Mesendoderm (in vitro differentiated cells): ENCODE results near the gene ATP6V1F. TPM values are rescaled to one million over a fixed set of nuclear protein-coding genes. Genes with fewer than 3 reads are reported as not detected.

Source experiments
- DNase-seq: peaks from one replicate; pipeline ENCODE4 v3.0.0; 2013
- H2AK5ac ChIP-seq: 2 replicates; pipeline ENCODE4 v1.6.1; 2013; ENCODE audit warnings: low read length, inconsistent platforms
- H2BK120ac ChIP-seq: 2 replicates; pipeline ENCODE4 v1.6.1; 2013; ENCODE audit warnings: low read depth, mild to moderate bottlenecking, low read length, moderate library complexity, mixed read lengths
- H2BK15ac ChIP-seq: replicated peaks from 2 replicates; pipeline ENCODE4 v1.6.1; 2013; ENCODE audit warnings: low read depth, mild to moderate bottlenecking, moderate library complexity
- H2BK5ac ChIP-seq: 2 replicates; pipeline ENCODE4 v1.6.1; 2013; ENCODE audit warnings: low read length, inconsistent platforms
- H3K18ac ChIP-seq: 2 replicates; pipeline ENCODE4 v1.6.1; 2013; ENCODE audit warnings: mild to moderate bottlenecking, low read length, mixed read lengths
- H3K23ac ChIP-seq: one replicate; pipeline ENCODE4 v1.6.1; 2013; ENCODE audit warnings: low read length
- H3K27ac ChIP-seq: 2 replicates; pipeline ENCODE4 v1.5.1; 2013; ENCODE audit warnings: low read depth, mild to moderate bottlenecking, inconsistent platforms, low read length, moderate library complexity
- H3K27me3 ChIP-seq: 2 replicates; pipeline ENCODE4 v1.6.1; 2013; ENCODE audit warnings: low read length, control low read depth, mild to moderate bottlenecking, inconsistent platforms; ENCODE audit not compliant: insufficient read depth, poor library complexity
- H3K36me3 ChIP-seq: 2 replicates; pipeline ENCODE4 v1.6.1; 2013; ENCODE audit warnings: low read length, inconsistent platforms; ENCODE audit not compliant: control insufficient read depth, insufficient read depth
- H3K4ac ChIP-seq: one replicate; pipeline ENCODE4 v1.6.1; 2013; ENCODE audit warnings: low read depth, mild to moderate bottlenecking, low read length, moderate library complexity
- H3K4me1 ChIP-seq: 2 replicates; pipeline ENCODE4 v1.6.1; 2013; ENCODE audit warnings: low read depth, low read length, inconsistent platforms; ENCODE audit not compliant: control insufficient read depth
- H3K4me2 ChIP-seq: 2 replicates; pipeline ENCODE4 v1.6.1; 2013; ENCODE audit warnings: low read length
- H3K4me3 ChIP-seq: 2 replicates; pipeline ENCODE4 v1.5.1; 2013; ENCODE audit warnings: mild to moderate bottlenecking, low read length
- H3K56ac ChIP-seq: one replicate; pipeline ENCODE4 v1.6.1; 2013; ENCODE audit warnings: low read length
- H3K79me1 ChIP-seq: 2 replicates; pipeline ENCODE4 v1.6.1; 2013; ENCODE audit warnings: low read length, inconsistent platforms
- H3K79me2 ChIP-seq: 2 replicates; pipeline ENCODE4 v1.6.1; 2013; ENCODE audit warnings: mild to moderate bottlenecking, low read length; ENCODE audit not compliant: control insufficient read depth, insufficient read depth
- H3K9ac ChIP-seq: 2 replicates; pipeline ENCODE4 v1.6.1; 2013; ENCODE audit warnings: low read length, inconsistent platforms
- H4K5ac ChIP-seq: one replicate; pipeline ENCODE4 v1.6.1; 2013; ENCODE audit warnings: low read length
- H4K8ac ChIP-seq: one replicate; pipeline ENCODE4 v1.6.1; 2013; ENCODE audit warnings: low read depth, mild to moderate bottlenecking, control low read depth, low read length, moderate library complexity
- WGBS: extraction: QIAGEN DNeasy Blood & Tissue Kit; methylation state at CpG from one replicate; pipeline ENCODE4 v1.1.7; 2013; ENCODE audit warnings: low lambda C conversion rate, missing lambda C conversion rate; ENCODE audit not compliant: insufficient coverage; ENCODE audit errors: extremely low coverage; 5-methylcytosine and 5-hydroxymethylcytosine counted together
- polyA plus RNA-seq, 2 experiments: library from polyadenylated mRNA; stranded (reverse); fragments of 200-250 nt; gene quantifications; one replicate each; pipeline ENCODE4 v1.2.3, GENCODE V29; 2013

The ATP6V1F gene, protein sequence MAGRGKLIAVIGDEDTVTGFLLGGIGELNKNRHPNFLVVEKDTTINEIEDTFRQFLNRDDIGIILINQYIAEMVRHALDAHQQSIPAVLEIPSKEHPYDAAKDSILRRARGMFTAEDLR
- polyA plus RNA-seq (2013, experiment 1 of 2), result 141 TPM
- polyA plus RNA-seq (2013, experiment 2 of 2), result 142 TPM

DNA sequence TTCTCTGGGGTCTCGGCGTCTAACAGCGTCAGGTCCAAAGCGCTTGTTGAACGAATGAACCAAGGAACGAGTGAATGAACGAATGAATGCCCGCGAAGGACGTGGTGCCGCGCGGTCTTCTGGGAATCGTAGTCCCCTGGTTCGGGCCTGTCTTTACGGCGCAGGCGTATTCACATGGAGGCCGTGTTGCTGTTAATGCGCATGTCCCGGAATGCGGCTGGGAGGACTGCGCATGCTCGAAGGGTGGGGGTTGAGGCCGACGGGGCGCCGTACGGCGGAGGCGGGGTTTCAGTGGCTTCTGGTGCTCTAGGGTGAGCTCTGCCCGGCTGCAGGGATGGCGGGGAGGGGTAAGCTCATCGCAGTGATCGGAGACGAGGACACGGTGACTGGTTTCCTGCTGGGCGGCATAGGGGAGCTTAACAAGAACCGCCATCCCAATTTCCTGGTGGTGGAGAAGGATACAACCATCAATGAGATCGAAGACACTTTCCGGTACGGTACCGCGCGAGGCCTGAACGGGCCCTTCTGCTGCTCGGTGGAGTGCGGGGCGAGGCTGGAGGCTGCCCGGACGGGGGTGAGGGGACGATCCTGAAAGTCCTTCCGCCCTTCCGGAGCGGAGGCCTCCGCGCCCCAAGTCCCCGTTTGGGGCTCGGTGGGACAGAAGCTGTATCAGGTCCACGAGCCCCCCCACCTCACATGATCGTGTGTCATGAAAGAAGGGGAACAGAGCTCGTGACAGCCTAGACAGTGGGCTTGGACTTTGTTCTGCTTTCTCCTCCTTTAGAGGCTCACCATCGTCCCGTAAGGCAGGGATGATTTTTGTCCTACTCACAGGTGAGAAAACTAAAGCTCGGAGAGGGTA, at the start of gene ATP6V1F:
Gene ATP6V1F (plus strand): TSS at position 286 of the 862 bp plus-strand sequence. CDS start 49 bp downstream, at position 335.
- Histone ChIP-seq H3K27ac (no peak within 1 kb of the TSS), H3K4me2 (peak within 1 kb of the TSS; percentile 88), H2AK5ac (peak within 1 kb of the TSS; percentile 83), H3K36me3 (peaks cover 3% of the 10 kb centered on the region), H3K4me3 (peak within 1 kb of the TSS; percentile 90), H3K79me2 (no peaks in the 10 kb centered on the region), H3K4ac (no peak within 1 kb of the TSS), H4K5ac (no peak within 1 kb of the TSS), H3K9ac (peak within 1 kb of the TSS; percentile 96), H3K18ac (no peak within 1 kb of the TSS), H3K23ac (peak within 1 kb of the TSS; percentile 76), H2BK15ac (no peak within 1 kb of the TSS), H3K56ac (peak within 1 kb of the TSS; percentile 88), H3K79me1 (peaks cover 1% of the 10 kb centered on the region), H3K27me3 (peaks cover 3% of the 10 kb centered on the region), H2BK5ac (no peak within 1 kb of the TSS), H2BK120ac (no peak within 1 kb of the TSS), H3K4me1 (no peaks in the 10 kb centered on the region), H4K8ac (no peak within 1 kb of the TSS)
- DNase-seq, result peak; percentile 99
- no CpG with 5 or more reads among the region's 65 CpGs for WGBS

DNA sequence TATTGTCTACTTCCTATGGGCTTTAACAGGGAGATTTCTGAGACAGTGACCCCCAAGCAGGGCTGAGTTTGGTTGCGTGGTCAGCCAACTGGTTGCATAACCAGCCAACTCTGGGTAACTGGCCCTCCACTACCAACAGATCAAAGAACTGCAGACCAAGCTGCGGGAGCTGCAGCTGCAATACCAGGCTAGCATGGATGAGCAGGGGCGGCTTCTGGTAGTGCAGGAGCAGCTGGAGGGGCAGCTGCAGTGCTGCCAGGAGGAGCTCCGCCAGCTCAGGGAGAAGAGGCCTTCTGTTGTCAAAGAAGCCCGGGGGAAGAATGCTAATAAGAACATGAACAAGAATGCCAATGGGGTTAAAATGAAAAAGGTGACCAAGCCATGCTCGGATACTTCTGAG, 48.2 kb upstream of the ATP6V1F start:
- Histone ChIP-seq H3K27me3 (no peaks in the 10 kb centered on the region), H3K79me2 (no peaks in the 10 kb centered on the region), H3K4me3 (no peak overlapping the region), H2BK15ac (no peak overlapping the region), H3K36me3 (no peaks in the 10 kb centered on the region), H3K18ac (no peak overlapping the region), H3K4ac (no peak overlapping the region), H2AK5ac (no peak overlapping the region), H3K9ac (no peak overlapping the region), H3K4me2 (no peak overlapping the region), H2BK120ac (no peak overlapping the region), H3K56ac (no peak overlapping the region), H4K8ac (no peak overlapping the region), H3K4me1 (peaks cover 3% of the 10 kb centered on the region), H3K23ac (no peak overlapping the region), H2BK5ac (no peak overlapping the region), H4K5ac (no peak overlapping the region), H3K79me1 (no peaks in the 10 kb centered on the region), H3K27ac (no peak overlapping the region)
- DNase-seq, result no peak
- WGBS, result no CpG with 5 or more reads among the region's 6 CpGs

DNA sequence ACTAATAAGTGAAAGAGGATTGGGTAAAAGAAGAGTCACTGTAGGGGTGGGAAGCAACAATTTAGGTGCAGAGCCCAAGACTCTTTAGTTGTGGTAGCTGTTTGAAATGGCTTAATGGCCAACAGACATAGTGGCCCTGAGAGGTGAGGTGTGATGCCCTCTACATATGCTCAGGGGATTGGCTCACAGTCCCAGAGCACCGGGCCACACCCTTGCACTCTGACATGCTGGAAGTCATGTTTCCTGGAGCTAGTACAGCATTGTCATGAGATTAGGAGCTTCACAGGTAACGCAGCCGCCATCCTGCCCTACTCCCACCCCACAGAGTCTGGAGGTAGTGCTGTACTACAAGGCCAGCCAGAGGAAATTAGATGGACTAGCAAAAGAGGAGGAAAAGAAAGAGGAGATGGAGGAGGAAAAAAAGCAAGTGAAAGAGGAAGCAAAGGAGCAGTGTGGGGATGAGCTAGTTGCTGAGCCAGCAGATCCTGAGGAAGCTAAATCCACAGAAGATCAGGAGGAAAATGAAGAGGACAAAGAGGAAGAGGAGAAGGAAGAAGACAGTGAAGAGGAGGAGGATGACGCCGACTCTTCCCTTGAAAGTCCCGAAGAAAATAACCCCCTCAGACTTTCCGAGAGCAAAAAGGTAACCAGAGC, 47.2 kb upstream of the ATP6V1F start:
- no CpG with 5 or more reads among the region's 7 CpGs for WGBS
- H3K4me2 ChIP-seq, result no peak overlapping the region
- no peak overlapping the region for H4K8ac ChIP-seq
- no peaks in the 10 kb centered on the region for H3K79me2 ChIP-seq
- no peak overlapping the region for H2BK15ac ChIP-seq
- no peaks in the 10 kb centered on the region for H3K79me1 ChIP-seq
- no peak for DNase-seq
- no peak overlapping the region for H3K27ac ChIP-seq
- no peak overlapping the region for H3K4me3 ChIP-seq
- no peak overlapping the region for H3K4ac ChIP-seq
- no peak overlapping the region for H2BK120ac ChIP-seq
- no peaks in the 10 kb centered on the region for H3K36me3 ChIP-seq
- H3K56ac ChIP-seq, result no peak overlapping the region
- no peak overlapping the region for H2BK5ac ChIP-seq
- H3K23ac ChIP-seq, result no peak overlapping the region
- no peak overlapping the region for H2AK5ac ChIP-seq
- H4K5ac ChIP-seq, result no peak overlapping the region
- no peak overlapping the region for H3K9ac ChIP-seq
- H3K18ac ChIP-seq, result no peak overlapping the region
- no peaks in the 10 kb centered on the region for H3K27me3 ChIP-seq
- peaks cover 3% of the 10 kb centered on the region for H3K4me1 ChIP-seq

DNA sequence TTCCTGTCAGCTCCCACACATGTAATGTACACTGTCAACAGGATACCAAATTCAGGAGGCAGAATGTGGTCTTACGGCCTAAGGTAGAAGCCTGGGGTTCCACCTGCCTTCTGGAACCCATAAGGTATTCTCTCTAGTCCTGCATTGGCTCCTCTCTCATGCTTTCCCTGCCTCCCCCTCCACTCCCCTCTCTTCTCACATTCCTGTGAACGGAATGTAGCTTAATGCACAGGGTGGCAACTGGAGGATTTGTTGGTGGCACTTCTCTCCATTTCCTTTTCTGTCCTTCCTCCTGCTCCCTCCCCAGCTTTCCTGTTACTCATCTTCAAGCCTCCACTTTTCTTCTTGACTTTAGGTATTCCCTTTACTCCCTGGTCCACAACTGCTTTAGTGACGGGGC, 44.0 kb upstream of the ATP6V1F start:
- H2AK5ac ChIP-seq, result no peak overlapping the region
- no peaks in the 10 kb centered on the region for H3K27me3 ChIP-seq
- H4K8ac ChIP-seq, result no peak overlapping the region
- no peak overlapping the region for H2BK15ac ChIP-seq
- H3K4ac ChIP-seq, result no peak overlapping the region
- no CpG with 5 or more reads among the region's 3 CpGs for WGBS
- no peak overlapping the region for H4K5ac ChIP-seq
- no peak overlapping the region for H3K56ac ChIP-seq
- H3K23ac ChIP-seq, result no peak overlapping the region
- no peaks in the 10 kb centered on the region for H3K4me1 ChIP-seq
- H3K27ac ChIP-seq, result no peak overlapping the region
- no peaks in the 10 kb centered on the region for H3K79me2 ChIP-seq
- no peak overlapping the region for H3K4me2 ChIP-seq
- no peak overlapping the region for H3K4me3 ChIP-seq
- no peak overlapping the region for H3K18ac ChIP-seq
- no peaks in the 10 kb centered on the region for H3K36me3 ChIP-seq
- H3K79me1 ChIP-seq, result no peaks in the 10 kb centered on the region
- DNase-seq, result peak; percentile 72
- no peak overlapping the region for H2BK120ac ChIP-seq
- no peak overlapping the region for H2BK5ac ChIP-seq
- H3K9ac ChIP-seq, result no peak overlapping the region

DNA sequence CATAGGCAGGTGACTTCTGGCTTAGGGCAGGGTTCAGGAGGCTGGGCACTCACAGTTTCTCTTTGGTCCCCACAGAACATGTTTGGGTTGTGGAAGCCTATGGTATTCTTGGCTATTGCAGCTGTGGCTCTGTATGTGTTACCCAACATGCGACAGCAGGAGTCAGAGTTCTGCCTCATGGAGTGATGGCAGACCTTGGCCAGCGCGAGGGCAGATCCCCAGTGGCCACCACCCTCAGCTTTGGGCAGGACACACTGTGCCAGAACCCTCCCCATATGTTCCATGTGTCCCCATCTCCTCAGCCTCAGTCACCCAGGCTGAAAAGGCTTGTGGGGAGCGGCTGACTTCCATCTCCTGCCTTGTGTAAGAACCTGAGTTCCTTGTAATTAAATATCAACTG, 40.9 kb upstream of the ATP6V1F start:
- Histone ChIP-seq H3K79me2 (no peaks in the 10 kb centered on the region), H2BK15ac (no peak overlapping the region), H3K4me3 (no peak overlapping the region), H3K27ac (no peak overlapping the region), H3K18ac (no peak overlapping the region), H3K27me3 (no peaks in the 10 kb centered on the region), H2BK5ac (no peak overlapping the region), H3K4me1 (no peaks in the 10 kb centered on the region), H3K9ac (no peak overlapping the region), H2BK120ac (no peak overlapping the region), H4K5ac (no peak overlapping the region), H4K8ac (no peak overlapping the region), H3K56ac (no peak overlapping the region), H3K79me1 (no peaks in the 10 kb centered on the region), H2AK5ac (no peak overlapping the region), H3K36me3 (no peaks in the 10 kb centered on the region), H3K4ac (no peak overlapping the region), H3K23ac (no peak overlapping the region), H3K4me2 (no peak overlapping the region)
- no peak for DNase-seq
- WGBS, result no CpG with 5 or more reads among the region's 4 CpGs
